T-helper 2 cell (primary cell): ENCODE data around the gene CASTOR2.
A peak's percentile ranks its signal among the peaks of the same experiment; 100 is the strongest.
"Not testable (repeated sequence)": the region's sequence is repeated elsewhere in the genome, so short reads cannot be mapped to it uniquely, and the experiment has no call there.

Experiments used
- DNase-seq, 5 experiments: peaks; one replicate each; pipeline versions ENCODE4 v3.0.0 to v3.0.0-alpha.2; 2012 to 2022

Gene CASTOR2

DNA sequence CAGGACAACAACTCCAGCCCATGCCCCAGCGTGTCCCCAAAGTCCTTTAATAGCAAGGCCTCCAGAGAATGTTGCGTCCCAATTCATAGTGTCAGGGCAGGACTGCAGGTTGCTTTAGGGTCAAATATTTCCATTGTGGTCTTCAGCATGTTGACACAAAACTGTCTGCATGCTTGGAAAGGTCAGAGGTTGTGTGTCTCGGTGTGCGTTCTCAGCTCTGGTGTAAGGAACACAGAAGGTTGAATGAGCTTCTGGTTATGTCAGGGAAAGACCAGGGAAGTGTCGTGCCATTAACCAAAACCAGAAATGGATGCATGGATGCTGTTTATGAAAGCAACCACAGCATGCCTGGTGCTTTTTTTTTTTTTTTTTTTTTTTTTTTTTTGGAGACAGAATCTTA, 31.9 kb downstream of the CASTOR2 start:
- DNase-seq, result not testable (repeated sequence)

DNA sequence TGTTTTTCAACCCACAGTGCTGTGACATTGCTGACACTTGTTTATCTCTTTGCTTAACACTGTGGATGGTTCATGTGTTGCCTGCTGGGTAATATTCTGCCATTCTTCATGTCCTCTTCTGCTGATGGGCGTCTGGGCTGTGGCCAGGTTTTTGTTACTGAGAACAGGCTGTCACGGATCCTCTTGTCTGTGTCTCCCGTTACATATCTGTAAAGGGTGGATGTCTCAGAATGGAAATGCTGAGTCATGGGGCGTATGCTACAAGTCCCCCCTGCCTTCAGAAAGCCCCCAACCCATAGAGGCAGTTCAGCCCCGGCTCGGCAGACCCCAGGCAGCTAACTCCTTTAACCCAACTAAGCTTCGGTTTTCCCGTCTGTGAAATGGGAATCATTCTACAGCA, 33.3 kb downstream of the CASTOR2 start:
- DNase-seq, result peak in 1 of 5 experiments; percentile 51

DNA sequence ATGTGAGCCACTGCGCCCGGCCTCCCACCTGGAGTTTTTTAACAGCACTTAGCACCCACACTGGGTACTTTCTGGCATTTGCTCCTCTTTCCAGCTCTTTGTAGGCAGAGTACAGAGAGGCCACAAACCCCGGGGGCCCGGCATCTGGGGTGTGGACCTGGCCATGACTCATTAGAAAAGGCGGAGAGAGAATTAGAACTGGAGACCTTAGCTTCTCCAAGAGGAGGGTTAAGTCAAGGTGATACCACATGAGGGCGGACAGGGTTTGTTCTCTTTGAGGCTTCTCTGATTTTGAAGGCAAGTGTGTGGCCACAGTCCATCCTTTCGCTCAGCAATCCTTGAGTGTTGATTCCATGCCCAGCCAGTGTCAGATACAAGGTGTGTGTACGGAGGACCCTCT, 36.9 kb downstream of the CASTOR2 start:
- DNase-seq, result not testable (repeated sequence)

DNA sequence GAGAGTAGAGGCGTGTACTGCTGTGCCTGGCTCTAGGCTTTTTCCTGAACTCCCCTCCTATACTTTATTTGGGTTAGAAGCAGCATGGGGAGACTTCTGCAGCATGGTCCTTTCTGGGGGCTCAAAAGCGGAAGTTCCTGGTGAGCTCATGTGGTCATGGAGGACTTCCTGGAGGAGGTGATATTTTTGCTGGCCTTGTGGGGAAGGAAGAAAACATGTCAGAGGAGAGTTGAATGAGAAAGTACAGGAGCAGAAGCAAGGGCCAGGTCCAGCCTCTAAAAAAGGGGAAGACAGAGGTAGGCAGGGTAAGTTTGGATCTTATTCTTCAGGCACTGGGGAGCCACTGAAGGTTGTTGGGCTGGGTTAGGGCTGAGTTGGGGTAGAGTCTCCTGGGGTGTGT, 45.5 kb downstream of the CASTOR2 start:
- no peak for DNase-seq

DNA sequence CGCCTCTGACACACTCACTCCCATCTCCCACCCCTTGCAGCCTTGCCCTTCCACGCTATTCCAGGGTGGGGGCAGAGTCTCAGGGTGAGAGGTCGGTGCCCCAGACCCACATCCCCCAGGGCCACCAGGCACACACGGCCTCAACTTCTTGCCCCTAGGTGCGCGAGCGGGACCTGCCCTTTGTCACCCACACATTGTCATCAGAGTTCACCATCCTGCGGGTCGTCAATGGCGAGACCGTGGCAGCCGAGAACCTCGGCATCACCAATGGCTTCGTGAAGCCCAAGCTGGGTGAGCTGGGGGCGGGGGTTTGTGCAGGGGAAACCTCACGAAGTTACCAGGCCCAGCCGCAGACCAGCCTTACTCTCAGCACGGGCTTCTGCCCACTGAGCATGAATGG, 53.3 kb downstream of the CASTOR2 start:
- DNase-seq, result no peak

DNA sequence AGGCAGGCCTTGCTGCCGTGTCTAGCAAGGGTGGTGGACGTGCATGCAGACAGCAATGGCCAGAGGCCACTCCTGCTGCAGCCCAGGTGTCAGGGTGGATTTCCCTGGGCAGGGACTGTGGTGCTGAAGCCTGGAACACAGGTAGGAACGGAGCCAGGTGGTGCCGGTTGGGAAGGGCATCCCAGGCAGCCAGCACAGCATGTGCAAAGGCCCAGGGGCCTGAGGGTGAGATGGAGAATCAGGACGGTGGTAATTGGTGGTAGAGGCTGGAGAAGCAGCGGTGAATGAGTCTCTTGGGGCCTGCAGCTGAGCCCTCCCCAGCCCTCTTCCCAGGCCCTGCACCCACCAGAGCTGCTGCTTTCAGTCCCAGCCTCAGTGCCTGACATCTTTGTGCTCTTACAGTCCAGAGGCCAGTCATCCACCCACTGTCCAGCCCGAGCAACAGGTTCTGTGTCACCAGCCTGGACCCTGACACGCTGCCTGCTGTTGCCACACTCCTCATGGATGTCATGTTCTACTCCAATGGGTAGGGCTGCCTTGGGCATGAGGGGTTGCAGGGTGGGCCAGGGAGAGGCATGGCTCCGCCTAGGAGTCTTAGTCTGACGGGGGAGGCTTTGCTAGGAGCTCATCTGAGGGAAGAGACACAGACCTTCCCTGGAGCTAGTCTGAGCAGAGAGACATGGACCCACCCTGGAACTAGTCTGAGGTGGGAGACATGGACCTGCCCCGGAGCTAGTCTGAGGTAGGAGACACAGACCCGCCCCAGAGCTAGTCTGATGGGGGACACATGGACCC, 54.3 kb downstream of the CASTOR2 start:
- no peak for DNase-seq

DNA sequence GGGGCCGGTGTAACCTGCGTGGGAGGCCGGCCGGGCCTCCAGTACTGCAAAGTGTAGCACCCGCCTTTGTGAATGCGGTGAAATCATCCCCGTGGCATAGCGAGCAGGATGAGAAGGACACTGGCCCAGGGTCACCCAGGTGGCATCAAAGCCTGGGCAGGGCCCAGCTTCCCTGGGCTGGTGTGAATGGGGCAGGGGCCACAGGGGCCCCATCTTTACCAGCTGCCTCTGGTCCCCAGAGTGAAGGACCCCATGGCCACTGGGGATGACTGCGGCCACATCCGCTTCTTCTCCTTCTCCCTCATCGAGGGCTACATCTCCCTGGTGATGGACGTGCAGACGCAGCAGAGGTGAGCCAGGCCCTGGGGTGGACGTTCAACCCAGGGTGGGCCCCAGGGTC, 55.3 kb downstream of the CASTOR2 start:
- DNase-seq, result no peak

DNA sequence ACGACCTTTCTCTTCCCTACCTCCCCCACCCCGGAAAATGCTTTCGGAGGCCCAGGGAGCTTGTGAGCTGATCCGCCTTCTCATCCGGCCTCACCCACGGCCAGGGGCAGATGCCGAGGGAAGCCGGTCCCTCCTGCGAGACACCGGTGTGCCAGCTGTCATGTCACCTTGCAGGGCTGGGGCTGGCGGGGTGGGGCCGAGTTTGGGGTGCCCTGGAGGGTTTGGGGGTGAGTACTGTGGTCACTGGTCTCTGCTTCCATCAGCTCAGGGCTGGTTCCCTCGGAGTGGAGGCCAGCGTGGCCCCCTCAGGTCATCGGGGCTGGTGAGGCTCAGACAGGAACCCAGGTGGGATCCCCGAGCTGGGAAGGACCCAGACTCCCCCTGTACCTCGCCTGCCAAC, 60.4 kb downstream of the CASTOR2 start:
- DNase-seq, result no peak

DNA sequence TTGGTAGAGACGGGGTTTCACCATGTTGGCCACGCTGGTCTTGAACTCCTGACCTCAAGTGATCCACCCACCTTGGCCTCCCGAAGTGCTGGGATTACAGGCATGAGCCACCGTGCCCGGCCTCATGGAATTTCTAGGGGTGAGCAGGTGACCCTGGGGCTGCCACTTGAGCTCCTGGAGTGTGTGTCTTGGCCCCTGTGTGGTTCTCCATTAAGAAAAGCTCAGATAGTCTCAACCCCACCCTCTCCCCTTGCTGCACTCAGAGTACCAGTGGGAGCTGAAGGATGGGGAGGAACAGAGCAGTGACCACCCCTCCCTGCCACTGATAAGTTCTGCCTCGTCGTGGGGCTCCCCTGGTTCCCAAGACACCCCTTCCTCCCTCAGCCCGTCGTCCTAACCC, 63.8 kb downstream of the CASTOR2 start:
- DNase-seq, result no peak

DNA sequence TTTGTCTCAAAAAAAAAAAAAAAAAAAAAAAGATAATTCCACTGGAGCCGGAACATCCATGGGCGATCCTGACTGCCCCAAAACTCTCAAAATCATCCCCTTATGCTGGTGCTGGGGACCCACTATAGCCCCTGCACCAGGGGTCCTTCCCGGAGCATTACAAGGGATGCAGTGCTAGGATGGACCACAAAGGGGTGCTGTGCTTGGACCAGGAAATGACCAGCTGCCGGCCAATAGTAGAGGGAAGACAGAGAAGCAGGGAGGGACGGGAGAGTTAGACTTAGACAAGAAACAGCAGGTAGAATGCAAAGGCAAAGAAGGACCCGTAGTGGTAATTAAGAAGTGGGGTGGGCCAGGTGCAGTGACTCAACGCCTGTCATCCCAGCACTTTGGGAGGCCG, 68.6 kb downstream of the CASTOR2 start:
- DNase-seq, result no peak

DNA sequence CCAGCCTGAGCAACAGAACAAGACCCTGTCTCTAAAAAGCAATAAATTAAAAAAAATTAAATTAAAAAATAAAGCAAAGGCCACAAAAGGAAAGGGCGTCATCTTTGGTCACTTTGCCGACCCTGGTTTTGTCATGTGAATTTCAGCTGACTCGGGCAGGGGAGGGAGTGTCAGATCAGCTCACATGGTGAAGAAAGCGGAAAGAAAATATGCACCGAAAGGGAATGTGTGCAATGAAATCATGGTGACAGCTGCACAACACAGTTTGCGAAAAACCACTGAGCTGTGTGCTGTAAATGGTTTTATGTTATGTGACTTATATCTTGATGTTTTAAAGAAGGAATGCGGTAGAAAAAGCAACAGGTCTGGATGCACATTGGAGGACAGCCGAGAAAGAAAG, 69.3 kb downstream of the CASTOR2 start:
- DNase-seq, result no peak

DNA sequence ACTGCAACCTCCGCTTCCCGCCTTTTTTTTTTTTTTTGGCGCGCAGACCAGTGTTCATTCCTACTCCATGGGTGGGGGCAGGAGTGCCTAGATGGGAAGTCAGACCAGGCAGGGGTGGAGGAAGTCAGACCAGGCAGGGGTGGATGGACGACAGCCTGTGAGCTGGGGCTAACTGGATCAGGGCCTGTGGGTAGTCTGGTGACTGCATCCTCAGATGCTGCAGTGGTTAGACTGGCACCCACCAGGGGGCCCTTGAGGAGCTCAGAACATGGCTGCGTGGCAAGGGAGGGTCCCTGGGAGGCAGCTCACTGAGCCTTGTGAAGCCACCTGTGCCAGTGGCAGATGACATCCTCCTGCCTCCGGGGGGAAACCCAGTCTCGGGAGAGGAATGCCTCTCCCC, 74.0 kb downstream of the CASTOR2 start:
- DNase-seq, result no peak

DNA sequence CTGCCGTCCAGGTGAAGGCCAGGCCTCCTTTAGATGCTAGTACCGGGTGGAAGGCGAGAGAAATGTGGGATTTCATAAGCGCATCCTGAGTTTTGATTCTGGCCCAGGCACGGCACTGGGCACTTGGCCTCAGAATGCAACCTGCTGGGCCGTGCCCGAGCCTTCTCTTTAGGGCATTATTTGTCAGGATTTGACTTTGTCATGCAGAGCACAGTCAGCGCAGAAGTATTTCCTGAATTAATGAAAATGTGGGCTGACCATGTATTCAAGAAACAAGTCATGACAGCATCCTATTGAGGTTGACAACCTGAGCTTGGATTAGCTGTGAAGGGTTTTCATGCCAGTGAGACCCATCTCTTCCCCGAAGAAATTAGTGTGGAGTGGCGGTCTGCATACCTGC, 74.7 kb downstream of the CASTOR2 start:
- DNase-seq, result no peak

DNA sequence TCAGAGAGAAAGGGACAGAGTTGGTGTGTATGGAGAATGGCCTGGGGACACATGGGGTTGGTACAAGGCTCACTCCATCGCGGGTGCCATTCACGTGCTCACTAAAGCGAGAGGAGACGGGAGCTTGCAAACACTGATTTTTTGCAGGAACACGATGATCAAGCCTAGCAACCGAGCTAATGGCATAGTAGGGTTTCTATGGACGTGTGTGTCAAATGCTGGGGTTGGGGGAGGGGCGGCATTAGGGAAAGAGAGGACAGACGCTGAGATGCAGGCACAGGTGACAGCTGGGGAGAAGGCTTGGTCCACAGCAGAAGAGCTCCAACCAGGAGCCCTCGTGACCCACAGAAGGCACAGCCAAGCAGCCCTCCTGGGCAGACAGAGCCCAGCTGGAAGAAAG, 75.2 kb downstream of the CASTOR2 start:
- DNase-seq, result no peak

DNA sequence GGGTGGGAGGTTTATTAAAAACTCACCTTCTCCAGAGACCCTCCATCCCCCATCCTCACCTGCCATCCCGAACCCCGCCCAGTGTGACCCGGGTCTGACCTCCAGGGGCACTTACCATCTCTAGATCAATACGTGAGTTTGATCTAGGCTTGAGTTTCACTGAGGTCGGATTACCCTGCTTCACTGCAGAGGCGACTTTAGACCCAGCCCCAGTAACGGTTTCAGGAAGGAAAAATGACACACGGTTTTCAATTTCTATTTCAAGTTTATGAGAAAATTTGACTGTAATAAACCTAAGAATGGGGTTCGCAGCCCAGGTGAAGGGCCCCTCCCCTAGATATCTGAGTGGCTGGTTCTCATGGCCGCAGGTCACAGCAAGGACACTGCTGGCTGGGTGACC, 76.0 kb downstream of the CASTOR2 start:
- DNase-seq, result no peak

DNA sequence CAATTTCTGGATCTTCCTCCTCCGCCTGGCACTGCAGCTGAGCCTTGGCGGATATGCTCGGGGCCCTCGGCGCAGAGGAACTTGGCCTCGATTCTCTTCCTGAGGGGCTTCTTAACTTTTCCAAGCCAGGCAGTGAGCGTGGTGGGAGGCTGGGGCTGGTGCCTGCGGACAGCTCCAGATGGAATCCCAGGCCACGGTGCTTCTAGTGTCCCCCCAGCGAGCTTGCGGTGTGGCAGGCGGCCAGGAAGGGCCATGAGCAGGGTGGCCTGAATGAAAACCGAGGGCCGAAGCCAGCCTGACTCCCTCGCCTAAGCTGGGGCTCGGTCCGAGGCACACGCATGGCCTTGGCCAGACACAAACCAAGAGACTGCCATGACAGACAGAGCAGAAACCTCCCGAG, 77.8 kb downstream of the CASTOR2 start:
- no peak for DNase-seq

DNA sequence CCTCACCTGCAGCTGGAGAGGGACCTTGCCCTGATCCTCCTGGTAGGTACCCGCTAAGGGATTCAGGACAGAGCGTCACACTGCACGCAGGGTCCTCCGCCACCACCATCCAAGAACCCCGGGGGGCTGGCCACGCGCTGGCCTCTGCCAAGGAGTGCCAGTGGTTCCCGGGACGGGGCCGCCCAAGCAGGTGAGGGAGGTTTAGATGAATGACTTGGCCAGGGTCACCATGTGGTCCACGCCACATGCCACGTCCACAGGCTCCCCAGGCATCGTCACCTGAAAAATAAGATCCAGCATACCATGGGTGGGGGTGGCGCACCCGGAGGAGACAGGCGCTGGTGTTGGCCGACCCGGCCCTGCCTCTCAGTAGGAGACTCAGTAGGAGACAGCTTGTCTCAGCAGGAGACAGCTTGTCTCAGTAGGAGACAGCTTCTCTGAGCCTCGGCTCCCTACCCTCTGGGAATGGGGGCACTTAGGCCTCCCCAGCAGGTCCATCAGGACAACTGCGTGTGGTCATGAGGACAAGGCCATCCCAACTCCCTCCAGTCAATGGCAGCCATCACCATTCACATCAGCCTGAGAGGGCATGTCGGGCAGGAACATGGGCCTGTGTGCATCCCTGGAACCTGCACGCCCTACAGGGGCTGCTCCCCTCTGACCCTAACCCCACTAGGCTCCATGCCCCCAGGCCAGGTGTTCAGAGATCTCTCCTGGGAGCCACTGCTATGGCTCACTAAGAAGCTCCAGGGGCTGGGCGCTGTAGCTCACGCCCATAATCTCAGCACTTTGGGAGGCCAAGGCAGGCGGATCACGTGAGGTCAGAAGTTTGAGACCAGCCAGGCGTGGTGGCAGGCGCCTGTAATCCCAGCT, 78.6 kb downstream of the CASTOR2 start:
- no peak for DNase-seq

DNA sequence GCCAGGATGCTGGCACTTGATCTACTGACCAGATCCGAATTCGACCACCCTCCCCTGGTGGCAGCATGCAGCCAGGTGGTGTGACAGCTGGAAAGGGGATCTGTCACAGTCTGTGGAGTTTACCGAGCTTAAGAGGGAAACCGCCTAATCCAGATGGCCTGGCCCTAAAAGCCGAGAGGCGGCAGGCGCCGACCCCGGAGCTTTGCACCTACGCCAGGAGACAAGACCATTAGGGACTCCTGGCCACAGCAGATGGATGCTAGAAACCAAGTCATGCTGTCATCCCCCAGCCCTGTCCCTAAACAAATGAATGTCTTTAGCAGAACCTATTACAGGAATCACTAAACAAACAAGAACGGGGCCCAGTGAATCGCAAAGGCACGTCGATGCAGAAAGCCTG, 81.4 kb downstream of the CASTOR2 start:
- no peak for DNase-seq

DNA sequence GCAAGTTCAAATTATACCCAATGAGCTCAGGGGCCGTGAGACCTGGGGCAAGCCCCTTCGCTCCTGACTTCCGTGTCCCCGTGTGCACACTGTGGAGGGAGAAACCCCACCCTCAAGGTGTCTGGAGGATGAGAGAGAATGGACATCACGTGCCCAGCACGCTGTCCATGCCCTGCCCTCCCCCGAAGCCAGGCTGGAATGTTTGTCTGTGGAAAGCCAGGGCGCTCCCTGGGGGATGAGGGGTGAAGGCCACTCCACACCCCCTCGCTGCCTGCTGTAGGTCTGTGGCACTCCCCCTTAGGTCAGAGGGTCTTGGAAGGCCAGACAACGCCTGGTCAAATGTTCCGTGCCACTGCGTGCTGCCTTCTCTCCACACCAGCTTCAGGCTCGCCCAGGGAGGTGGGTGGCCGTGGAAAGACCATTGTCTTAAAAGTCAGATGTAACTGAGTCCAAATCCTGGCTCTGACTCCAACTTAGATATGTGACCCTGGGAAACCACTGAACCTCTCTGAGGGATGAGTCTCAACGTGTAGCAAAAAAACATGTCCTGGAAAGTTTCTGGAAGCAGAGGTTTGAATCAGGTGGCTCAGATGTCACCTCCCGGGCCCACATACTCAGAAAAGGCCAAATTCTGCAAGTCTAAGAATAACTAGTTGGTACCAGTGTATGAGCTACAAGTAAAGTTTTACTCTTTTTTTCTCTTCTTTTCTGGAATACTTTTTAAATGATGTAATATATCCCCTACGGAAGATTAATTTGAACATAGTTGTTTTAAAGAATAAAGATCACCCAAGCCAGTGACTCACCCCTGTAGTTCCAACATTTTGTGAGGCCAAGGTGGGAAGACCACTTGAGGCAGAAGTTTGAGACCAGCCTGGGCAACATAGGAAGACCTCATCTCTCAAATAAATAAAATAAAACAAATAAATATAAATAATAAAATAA, 84.2 kb downstream of the CASTOR2 start:
- DNase-seq, result no peak

DNA sequence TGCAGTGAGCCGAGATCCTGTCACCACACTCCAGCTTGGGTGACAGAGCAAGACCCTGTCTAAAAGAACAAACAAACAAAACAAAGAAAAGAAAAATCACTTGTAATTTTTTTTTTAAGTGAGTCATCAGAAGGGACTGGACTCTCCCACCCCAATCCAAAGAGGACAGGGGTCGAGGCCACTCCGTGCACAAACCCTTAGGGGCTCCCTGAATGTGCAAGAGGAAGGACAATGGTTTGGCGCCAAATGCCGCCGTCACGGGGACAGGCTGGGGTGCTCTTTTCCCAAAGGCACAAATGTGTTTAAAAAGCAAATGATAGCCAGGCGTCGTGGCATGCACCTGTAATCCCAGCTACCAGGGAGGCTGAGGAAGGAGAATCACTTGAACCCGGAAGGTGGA, 85.3 kb downstream of the CASTOR2 start:
- DNase-seq, result no peak

DNA sequence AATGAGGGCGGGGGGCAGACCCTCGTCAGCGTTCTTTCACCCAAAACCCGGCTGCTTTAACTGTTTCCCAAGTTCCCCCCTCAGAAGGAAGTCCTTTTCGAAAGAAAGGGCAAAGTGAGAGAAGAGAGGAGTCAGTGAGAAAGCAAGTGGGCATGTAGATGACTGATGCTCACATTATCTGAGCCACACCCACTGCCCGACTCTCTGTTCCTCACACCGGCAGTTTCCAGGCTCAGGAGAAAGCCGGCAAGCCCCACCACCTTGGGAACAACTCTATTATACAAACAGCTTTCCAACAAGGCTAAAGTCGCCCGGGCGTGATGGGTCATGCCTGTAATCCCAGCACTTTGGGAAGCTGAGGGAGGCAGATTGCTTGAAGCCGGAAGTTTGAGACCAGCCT, 86.0 kb downstream of the CASTOR2 start:
- DNase-seq, result no peak

DNA sequence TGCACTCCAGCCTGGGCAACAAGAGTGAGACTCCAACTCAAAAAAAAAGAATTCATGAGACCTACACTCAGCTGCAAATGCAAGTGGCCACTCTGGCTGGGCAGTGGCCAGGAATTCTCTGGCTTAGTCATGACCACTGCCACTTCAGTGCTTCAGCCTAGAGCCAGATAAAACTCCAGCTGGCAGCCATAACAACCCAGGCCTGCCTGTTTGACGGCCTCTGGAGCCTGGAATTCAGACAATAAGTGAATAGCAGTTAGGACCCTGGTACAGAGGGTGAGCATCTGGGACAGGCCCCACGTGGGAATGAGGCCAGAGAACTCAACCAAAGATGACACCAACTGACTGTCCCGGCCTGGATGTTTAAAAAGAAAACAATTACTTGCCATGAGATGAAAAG, 90.2 kb downstream of the CASTOR2 start:
- no peak for DNase-seq

DNA sequence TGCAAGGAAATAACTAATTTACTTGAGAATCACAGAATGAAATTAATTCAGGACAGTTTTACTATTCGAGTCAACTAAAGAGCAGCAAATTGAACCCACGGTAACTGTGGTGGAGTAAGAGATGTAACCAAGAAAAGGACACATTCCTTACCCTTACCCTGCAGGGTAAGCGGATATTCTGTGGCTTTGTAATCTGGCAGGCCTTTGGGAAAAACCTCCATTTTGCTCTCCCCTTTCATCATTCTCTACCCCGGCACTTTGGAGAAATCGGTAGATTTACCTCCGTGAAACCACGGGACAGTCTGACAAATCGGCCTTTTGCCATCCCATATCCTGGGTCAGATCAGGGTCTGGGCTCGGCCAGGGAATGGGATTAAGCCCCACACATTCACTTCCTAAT, 90.7 kb downstream of the CASTOR2 start:
- DNase-seq, result no peak
